ELR (cell line): ENCODE measurements around the gene DCAF11.

ENCODE experiments used
- DNase-seq: peaks from one replicate; pipeline ENCODE4 v3.0.0-alpha.2; 2015; ENCODE audit warnings: low read depth

The DCAF11 gene

DNA sequence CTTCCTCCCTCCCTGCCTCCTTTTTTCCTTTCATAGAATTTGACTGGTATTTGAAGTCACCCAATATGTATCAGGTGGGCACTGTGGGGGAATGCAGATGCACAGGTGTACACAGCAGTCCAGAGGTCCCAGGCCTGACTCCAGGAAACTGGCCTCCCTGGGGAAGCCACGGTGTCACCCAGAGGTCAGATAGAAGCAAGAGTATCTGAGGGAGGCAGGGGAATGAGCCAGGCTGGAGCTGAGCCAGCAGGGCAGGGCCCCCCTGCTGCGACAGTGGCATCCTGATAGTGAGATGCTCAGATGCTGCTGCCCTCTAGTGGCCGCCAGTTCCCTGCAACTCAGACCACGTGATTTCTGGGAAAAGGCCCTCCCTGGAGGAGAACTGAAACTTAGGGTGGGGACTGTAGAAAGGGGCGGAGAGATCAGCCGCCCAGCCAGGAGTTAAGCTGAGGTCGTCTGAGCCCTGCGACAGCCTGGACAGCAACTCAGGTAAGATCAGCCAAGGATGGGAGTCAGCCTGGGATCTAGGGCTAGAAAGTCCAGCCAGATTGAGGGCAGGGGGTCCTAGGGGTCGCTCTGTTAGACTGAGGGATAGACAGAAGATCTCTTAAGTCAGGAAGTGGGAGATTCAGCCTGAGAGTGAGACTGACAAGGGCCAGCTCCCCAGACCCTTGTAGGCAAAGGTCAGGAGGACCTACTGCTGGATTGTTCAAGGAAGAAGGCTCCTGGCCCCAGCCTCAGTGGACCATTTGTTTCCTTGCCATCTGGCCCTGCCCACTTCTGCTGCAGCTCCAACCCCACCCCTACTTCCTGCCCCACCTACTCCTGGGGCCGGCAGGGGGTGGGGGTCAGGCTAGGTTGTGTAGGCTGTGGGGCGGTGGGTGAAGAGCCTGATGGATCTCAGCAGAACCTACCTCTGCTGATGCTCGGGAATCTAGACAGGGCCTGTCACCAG is 46.5 kb downstream of the DCAF11 start, which contains the start of gene IRF9:
TSS of gene IRF9 (plus strand) at position 416 of the 955 bp plus-strand sequence. CDS start 880 bp downstream, outside the sequence.
- peak; percentile 93 for DNase-seq

DNA sequence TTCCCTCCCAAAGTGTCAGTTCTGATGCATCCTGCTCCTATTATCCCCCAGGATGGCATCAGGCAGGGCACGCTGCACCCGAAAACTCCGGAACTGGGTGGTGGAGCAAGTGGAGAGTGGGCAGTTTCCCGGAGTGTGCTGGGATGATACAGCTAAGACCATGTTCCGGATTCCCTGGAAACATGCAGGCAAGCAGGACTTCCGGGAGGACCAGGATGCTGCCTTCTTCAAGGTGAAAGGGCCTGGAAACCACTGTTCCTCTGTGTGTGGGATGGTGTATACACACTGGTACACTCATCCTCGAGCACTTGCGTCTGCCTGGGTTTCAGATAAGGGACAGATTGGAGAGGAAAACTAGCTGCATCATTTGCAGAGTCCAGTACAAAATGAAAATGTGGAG is 47.5 kb downstream of the DCAF11 start:
- DNase-seq: no peak

DNA sequence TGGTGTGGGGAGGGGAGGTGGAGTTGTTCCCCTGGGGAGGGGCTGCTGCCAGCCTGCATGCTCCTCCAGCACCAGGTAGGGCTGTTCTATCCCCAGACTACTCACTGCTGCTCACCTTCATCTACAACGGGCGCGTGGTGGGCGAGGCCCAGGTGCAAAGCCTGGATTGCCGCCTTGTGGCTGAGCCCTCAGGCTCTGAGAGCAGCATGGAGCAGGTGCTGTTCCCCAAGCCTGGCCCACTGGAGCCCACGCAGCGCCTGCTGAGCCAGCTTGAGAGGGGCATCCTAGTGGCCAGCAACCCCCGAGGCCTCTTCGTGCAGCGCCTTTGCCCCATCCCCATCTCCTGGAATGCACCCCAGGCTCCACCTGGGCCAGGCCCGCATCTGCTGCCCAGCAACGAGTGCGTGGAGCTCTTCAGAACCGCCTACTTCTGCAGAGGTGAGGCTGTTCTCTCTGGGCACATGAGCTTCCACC is 50.0 kb downstream of the DCAF11 start:
- no peak for DNase-seq

DNA sequence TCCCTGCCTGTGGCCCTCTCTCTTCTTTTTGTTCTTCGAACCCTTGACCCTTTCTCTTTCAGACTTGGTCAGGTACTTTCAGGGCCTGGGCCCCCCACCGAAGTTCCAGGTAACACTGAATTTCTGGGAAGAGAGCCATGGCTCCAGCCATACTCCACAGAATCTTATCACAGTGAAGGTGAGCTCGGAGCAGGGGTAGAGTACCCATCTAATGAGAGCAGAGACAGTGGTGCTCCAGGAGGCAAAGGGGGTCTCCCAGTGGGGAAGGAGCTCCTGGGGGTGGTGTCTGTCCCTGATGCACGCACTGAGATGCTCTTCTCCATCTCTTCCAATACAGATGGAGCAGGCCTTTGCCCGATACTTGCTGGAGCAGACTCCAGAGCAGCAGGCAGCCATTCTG is 51.2 kb downstream of the DCAF11 start:
- no peak for DNase-seq

DNA sequence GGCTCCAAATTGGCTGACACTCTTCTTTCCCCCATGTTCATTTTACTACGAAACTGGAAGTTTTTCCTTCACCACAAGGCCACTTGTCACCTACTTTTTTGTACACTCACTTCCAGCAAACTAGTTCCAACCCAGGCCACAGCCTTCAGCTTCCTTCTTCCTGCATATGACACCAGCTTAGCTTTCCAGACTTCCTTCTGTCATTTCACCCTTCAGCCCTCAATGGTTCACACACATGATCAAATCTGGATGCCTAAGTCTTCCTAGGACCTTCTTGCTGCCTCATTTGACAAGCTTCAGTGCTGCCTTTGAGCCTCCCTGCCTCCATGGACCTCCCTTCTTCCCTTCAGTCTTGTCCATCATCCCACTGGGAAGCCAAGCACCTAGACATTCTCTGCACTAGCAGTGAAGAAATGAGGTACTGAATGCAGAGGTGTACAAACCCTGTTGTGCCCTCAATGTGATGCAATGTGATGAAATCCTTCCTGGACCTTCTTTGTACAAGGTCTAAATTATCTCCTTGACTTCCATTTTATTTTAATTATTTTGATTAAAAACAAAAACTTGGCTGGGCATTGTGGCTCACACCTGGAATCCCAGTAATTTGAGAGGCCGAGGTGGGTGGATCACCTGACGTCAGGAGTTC is 53.0 kb downstream of the DCAF11 start:
- no peak for DNase-seq

DNA sequence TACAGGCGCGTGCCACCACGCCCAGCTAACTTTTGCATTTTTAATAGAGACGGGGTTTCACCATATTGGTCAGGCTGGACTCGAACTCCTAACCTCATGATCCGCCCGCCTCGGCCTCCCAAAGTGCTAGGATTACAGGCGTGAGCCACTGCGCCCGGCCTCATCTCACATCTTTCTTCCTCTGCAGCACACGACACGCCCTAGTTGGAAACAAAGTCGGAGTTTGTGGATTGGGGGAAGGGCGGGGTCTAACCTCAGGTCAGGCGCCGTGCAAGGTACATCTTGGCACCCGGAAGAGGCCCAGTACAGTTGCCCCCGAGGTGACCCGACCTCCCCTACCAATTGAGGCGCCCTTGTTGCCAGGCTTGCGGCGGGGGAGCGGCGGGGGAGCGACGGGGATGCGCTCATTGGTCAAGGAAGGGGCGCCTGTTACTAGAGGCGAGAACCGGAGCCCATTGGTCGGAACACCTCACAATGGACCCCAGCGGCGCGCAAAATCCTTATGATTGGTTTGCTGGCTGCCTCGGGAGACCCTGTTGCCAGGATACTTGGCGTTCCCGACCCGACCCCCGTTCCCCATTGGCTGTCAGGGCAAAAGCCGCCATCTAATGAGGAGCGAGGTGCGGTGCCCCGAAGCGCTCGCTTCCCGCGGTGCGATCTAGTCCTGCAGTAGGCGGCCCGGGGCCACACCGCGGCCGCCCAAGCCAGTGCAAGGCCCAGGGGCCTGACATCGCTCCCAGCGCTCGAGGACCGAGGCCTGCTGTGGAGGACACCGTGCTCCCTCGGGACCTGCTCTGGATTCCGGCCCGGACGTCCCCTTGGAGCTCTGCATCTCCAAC is 57.1 kb downstream of the DCAF11 start, which contains the start of gene REC8:
TSS of gene REC8 (plus strand) at position 659 of the 839 bp plus-strand sequence. CDS start 473 bp downstream, outside the sequence.
- no peak for DNase-seq

DNA sequence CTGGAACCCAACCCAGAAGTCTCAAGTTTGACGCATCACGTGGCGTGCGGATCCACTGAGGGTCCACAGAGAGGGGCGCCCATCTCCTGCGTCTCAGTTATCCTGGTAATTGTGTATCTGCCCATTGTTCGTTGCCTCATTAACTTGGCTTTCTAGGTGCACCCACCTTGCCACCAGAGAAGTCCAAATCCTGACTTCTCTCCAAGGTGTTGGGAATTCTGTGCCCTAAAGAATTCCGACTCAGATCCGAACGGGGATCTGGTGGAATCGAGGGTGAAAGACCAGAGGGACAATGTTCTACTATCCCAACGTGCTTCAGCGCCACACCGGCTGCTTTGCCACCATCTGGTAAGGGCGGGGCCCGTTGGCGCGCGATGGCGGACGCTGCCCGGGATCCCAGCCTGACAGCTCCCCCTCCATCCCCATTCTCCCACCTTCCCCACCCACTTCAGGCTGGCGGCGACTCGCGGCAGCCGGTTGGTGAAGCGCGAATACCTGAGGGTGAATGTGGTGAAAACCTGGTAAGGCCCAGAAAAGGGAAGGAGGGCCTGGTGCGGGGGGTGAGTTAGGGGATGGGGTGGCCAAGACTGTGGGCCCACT is 57.8 kb downstream of the DCAF11 start:
- DNase-seq: no peak

DNA sequence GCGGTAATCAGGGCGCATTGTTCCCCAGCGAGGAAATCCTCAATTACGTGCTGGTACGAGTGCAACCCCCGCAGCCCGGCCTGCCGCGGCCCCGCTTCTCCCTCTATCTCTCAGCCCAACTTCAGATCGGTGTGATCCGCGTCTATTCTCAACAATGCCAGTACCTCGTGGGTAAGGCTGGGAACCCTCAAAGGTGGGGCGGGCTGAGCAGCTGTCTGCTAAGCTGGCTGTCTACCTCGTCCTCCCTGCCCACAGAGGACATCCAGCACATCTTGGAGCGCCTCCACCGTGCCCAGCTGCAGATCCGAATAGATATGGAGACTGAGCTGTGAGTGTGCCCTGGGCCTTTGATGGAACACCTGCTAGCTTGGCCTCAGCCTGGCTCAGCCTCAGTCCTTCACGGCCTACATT is 58.3 kb downstream of the DCAF11 start:
- DNase-seq: no peak
